Globus pallidus (tissue), 1 donor: ENCODE results near the gene MPND.
A peak's percentile ranks its signal among the peaks of the same experiment; 100 is the strongest.

Experiments
- DNase-seq: peaks from one replicate; pipeline ENCODE4 v3.0.0-alpha.2; 2015; ENCODE audit warnings: low spot score

The MPND gene

GRCh38 chr19:4401769-4402170, 58.4 kb downstream of the MPND start:
- DNase-seq = no peak

- DNase-seq = peak; percentile 100
Observed at GRCh38 chr19:4402171-4403004, 59.0 kb downstream of the MPND start, which contains the start of gene CHAF1A. Gene CHAF1A, plus strand, starts transcription at chr19:4402640. Its CDS starts 123 bp downstream, at chr19:4402763.

GRCh38 chr19:4403005-4403761, 59.8 kb downstream of the MPND start:
- DNase-seq = no peak

- DNase-seq = no peak
Observed at GRCh38 chr19:4405977-4406376, 62.6 kb downstream of the MPND start.

- DNase-seq = no peak
Observed at GRCh38 chr19:4406626-4407025, 63.3 kb downstream of the MPND start.

- DNase-seq = no peak
Observed at GRCh38 chr19:4409123-4409933, 66.0 kb downstream of the MPND start.
